ENCODE results near the gene PDE3B. TPM values are rescaled to one million over a fixed set of nuclear protein-coding genes. Genes with fewer than 3 reads are reported as not detected.
"Not testable (repeated sequence)": the region's sequence is repeated elsewhere in the genome, so short reads cannot be mapped to it uniquely, and the experiment has no call there.

Gene PDE3B
- total RNA-seq, 1 experiment from 2014 or later: not detected

DNA sequence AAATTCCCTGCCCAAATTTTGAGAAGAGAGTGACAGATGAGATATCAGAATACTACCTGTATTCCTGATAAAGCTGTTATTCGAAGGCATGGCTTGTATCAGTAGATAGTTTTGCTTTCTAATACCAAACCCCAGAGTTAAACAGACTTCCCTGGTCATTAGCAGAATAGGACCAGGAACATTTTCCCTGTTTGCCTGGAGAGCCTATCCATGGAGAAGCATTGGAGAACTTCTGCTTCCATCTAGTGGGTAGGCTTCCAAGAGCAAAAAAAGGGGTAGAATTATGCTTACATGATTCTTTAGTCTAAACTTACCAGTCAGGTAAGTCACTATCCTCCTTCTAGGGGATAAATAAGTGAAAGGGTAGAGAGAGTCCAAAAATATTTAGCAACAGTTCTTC lies 14.2 kb downstream of the PDE3B start:
- Histone ChIP-seq H3K79me2 (ENCODE audit: low read length) (no peaks in the 10 kb centered on the region), H3K36me3 (ENCODE audit: insufficient read depth, low read length) (no peaks in the 10 kb centered on the region), H3K4me1 (ENCODE audit: low read length) (no peaks in the 10 kb centered on the region), H3K9me3 (ENCODE audit: low read length) (no peaks in the 10 kb centered on the region), H3K27ac (ENCODE audit: low read length) (no peak overlapping the region), H2AFZ (ENCODE audit: low read length) (no peak overlapping the region), H3K9me2 (replicated peaks; ENCODE audit: insufficient read depth, low read length) (no peaks in the 10 kb centered on the region), H3K9ac (ENCODE audit: low read length) (no peak overlapping the region), H3K4me2 (ENCODE audit: low read depth, low read length, poor library complexity, severe bottlenecking) (no peak overlapping the region), H3K4me3 (ENCODE audit: low read length) (no peak overlapping the region), H4K20me1 (ENCODE audit: insufficient read depth, low read depth, low read length) (no peaks in the 10 kb centered on the region), H3K27me3 (ENCODE audit: low read length) (no peaks in the 10 kb centered on the region)
- no peak for DNase-seq

DNA sequence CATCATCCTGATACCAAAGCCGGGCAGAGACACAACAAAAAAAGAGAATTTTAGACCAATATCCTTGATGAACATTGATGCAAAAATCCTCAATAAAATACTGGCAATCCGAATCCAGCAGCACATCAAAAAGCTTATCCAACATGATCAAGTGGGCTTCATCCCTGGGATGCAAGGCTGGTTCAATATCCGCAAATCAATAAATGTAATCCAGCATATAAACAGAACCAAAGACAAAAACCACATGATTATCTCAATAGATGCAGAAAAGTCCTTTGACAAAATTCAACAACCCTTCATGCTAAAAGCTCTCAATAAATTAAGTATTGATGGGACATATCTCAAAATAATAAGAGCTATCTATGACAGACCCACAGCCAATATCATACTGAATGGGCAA lies 21.3 kb downstream of the PDE3B start:
- H4K20me1 ChIP-seq (ENCODE audit: insufficient read depth, low read depth, low read length); H3K4me1 ChIP-seq (ENCODE audit: low read length); H3K9me2 ChIP-seq (replicated peaks; ENCODE audit: insufficient read depth, low read length); H3K27ac ChIP-seq (ENCODE audit: low read length); H3K9ac ChIP-seq (ENCODE audit: low read length); H3K4me2 ChIP-seq (ENCODE audit: low read depth, low read length, poor library complexity, severe bottlenecking); H3K36me3 ChIP-seq (ENCODE audit: insufficient read depth, low read length); H3K27me3 ChIP-seq (ENCODE audit: low read length); H3K9me3 ChIP-seq (ENCODE audit: low read length); H3K4me3 ChIP-seq (ENCODE audit: low read length); H2AFZ ChIP-seq (ENCODE audit: low read length); H3K79me2 ChIP-seq (ENCODE audit: low read length); DNase-seq: not testable (repeated sequence)

DNA sequence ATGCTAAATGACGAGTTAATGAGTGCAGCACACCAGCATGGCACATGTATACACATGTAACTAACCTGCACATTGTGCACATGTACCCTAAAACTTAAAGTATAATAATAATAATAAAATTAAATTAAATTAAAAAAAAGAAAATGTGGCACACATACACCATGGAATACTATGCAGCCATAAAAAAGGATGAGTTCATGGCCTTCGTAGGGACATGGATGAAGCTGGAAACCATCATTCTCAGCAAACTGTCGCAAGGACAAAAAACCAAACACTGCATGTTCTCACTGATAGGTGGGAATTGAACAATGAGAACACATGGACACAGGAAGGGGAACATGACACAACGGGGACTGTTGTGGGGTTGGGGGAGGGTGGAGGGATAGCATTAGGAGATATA lies 23.7 kb downstream of the PDE3B start:
- not testable (repeated sequence) for H2AFZ ChIP-seq (ENCODE audit: low read length); H3K4me2 ChIP-seq (ENCODE audit: low read depth, low read length, poor library complexity, severe bottlenecking); H4K20me1 ChIP-seq (ENCODE audit: insufficient read depth, low read depth, low read length); H3K4me3 ChIP-seq (ENCODE audit: low read length); DNase-seq; H3K9me2 ChIP-seq (replicated peaks; ENCODE audit: insufficient read depth, low read length); H3K79me2 ChIP-seq (ENCODE audit: low read length); H3K27me3 ChIP-seq (ENCODE audit: low read length); H3K9ac ChIP-seq (ENCODE audit: low read length); H3K4me1 ChIP-seq (ENCODE audit: low read length); H3K27ac ChIP-seq (ENCODE audit: low read length); H3K36me3 ChIP-seq (ENCODE audit: insufficient read depth, low read length); H3K9me3 ChIP-seq (ENCODE audit: low read length)

DNA sequence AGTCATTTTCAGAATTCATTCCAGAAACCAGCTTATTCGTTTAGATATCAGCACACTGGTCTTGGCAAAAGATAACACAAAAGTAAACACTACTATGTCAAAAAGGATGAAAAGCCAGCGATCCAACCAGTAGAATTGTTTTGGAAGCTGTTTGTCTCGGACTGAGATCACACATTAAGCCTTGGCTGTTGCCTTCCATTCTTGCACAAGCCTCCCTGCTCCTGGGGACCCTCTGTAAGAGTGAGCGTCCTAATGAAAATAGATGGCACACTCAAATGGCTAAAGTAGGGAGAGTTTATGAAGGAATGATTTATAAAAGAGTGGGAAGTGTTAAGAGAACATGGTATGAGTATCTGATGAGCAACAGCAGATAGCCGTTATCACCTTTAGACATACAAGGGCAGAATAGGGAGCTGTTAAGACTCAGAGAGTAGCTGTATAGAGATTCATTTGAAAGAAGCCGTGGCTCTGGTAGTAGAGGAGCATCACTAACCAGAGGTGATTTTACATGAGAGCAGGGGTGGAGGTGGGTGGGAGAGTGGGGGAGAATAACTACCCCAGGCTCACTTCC lies 25.2 kb downstream of the PDE3B start:
- Histone ChIP-seq H3K4me2 (ENCODE audit: low read depth, low read length, poor library complexity, severe bottlenecking) (no peak overlapping the region), H3K4me1 (ENCODE audit: low read length) (no peaks in the 10 kb centered on the region), H3K9ac (ENCODE audit: low read length) (no peak overlapping the region), H3K9me3 (ENCODE audit: low read length) (no peaks in the 10 kb centered on the region), H3K27me3 (ENCODE audit: low read length) (no peaks in the 10 kb centered on the region), H3K36me3 (ENCODE audit: insufficient read depth, low read length) (no peaks in the 10 kb centered on the region), H3K79me2 (ENCODE audit: low read length) (no peaks in the 10 kb centered on the region), H3K9me2 (replicated peaks; ENCODE audit: insufficient read depth, low read length) (no peaks in the 10 kb centered on the region), H4K20me1 (ENCODE audit: insufficient read depth, low read depth, low read length) (no peaks in the 10 kb centered on the region), H3K4me3 (ENCODE audit: low read length) (no peak overlapping the region), H2AFZ (ENCODE audit: low read length) (no peak overlapping the region), H3K27ac (ENCODE audit: low read length) (no peak overlapping the region)
- DNase-seq: no peak

DNA sequence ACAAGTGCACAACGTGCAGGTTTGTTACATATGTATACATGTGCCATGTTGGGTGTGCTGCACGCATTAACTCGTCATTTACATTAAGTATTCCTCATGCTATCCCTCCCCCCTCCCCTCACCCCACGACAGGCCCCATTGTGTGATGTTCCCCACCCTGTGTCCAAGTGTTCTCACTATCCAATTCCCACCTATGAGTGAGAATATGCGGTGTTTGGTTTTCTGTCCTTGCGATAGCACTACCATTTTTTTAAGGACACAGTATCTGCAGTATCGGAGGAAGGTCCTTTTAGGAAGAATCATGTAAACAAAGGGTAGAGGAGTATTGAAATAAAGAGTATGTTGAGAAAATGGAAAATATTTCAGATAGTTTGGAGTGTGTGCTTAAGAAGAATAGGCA lies 25.9 kb downstream of the PDE3B start:
- Histone ChIP-seq H4K20me1 (ENCODE audit: insufficient read depth, low read depth, low read length) (no peaks in the 10 kb centered on the region), H3K27me3 (ENCODE audit: low read length) (no peaks in the 10 kb centered on the region), H3K36me3 (ENCODE audit: insufficient read depth, low read length) (no peaks in the 10 kb centered on the region), H3K9me3 (ENCODE audit: low read length) (no peaks in the 10 kb centered on the region), H3K4me3 (ENCODE audit: low read length) (no peak overlapping the region), H2AFZ (ENCODE audit: low read length) (no peak overlapping the region), H3K27ac (ENCODE audit: low read length) (no peak overlapping the region), H3K79me2 (ENCODE audit: low read length) (no peaks in the 10 kb centered on the region), H3K4me1 (ENCODE audit: low read length) (no peaks in the 10 kb centered on the region), H3K9ac (ENCODE audit: low read length) (no peak overlapping the region), H3K9me2 (replicated peaks; ENCODE audit: insufficient read depth, low read length) (no peaks in the 10 kb centered on the region), H3K4me2 (ENCODE audit: low read depth, low read length, poor library complexity, severe bottlenecking) (no peak overlapping the region)
- DNase-seq: no peak

DNA sequence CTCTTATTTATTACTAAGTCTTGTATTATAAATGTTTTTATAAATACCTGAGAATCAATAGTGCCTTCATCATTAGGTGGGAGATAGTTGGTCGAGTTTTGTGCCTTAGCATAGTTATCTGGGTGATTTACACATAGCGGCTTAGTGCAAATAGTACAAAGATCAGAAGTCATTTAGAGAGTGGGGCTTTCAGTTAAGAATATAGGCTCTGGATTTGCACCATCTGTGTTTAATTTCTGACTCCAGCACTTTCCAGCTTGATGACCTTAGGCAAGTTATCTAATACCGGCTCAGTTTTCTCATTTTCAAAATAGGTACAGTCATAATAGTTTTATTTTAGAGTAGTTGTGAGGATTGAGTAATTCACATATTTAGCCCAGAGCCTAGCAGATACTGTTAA lies 26.4 kb downstream of the PDE3B start:
- Histone ChIP-seq H3K27ac (ENCODE audit: low read length) (no peak overlapping the region), H3K4me1 (ENCODE audit: low read length) (no peaks in the 10 kb centered on the region), H4K20me1 (ENCODE audit: insufficient read depth, low read depth, low read length) (no peaks in the 10 kb centered on the region), H3K9me2 (replicated peaks; ENCODE audit: insufficient read depth, low read length) (no peaks in the 10 kb centered on the region), H3K9ac (ENCODE audit: low read length) (no peak overlapping the region), H3K79me2 (ENCODE audit: low read length) (no peaks in the 10 kb centered on the region), H3K4me2 (ENCODE audit: low read depth, low read length, poor library complexity, severe bottlenecking) (no peak overlapping the region), H3K4me3 (ENCODE audit: low read length) (no peak overlapping the region), H3K9me3 (ENCODE audit: low read length) (no peaks in the 10 kb centered on the region), H2AFZ (ENCODE audit: low read length) (no peak overlapping the region), H3K36me3 (ENCODE audit: insufficient read depth, low read length) (no peaks in the 10 kb centered on the region), H3K27me3 (ENCODE audit: low read length) (no peaks in the 10 kb centered on the region)
- DNase-seq: no peak

DNA sequence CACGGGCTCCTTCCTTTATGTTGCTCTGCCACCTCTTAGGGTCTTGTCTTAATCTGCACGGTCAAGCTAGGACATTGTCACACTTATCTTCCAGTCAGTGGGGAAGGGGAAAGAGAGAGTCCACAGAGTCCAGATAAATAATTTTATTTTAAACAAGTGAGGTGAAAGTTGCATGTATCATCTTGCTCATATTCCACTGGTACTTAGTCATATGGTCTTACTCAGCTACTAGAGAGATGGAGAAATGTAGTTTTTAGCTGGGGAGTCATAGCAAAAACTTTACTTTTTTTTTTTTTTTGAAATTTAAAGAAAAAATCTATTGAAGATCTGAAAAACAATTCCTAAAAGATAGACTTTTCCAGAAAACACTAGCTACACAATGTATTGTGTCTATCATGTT lies 29.0 kb downstream of the PDE3B start:
- Histone ChIP-seq H3K9me2 (replicated peaks; ENCODE audit: insufficient read depth, low read length) (no peaks in the 10 kb centered on the region), H3K36me3 (ENCODE audit: insufficient read depth, low read length) (no peaks in the 10 kb centered on the region), H3K9me3 (ENCODE audit: low read length) (no peaks in the 10 kb centered on the region), H4K20me1 (ENCODE audit: insufficient read depth, low read depth, low read length) (no peaks in the 10 kb centered on the region), H3K9ac (ENCODE audit: low read length) (no peak overlapping the region), H3K4me1 (ENCODE audit: low read length) (no peaks in the 10 kb centered on the region), H3K27ac (ENCODE audit: low read length) (no peak overlapping the region), H3K4me2 (ENCODE audit: low read depth, low read length, poor library complexity, severe bottlenecking) (no peak overlapping the region), H3K27me3 (ENCODE audit: low read length) (no peaks in the 10 kb centered on the region), H2AFZ (ENCODE audit: low read length) (no peak overlapping the region), H3K79me2 (ENCODE audit: low read length) (no peaks in the 10 kb centered on the region), H3K4me3 (ENCODE audit: low read length) (no peak overlapping the region)
- no peak for DNase-seq

DNA sequence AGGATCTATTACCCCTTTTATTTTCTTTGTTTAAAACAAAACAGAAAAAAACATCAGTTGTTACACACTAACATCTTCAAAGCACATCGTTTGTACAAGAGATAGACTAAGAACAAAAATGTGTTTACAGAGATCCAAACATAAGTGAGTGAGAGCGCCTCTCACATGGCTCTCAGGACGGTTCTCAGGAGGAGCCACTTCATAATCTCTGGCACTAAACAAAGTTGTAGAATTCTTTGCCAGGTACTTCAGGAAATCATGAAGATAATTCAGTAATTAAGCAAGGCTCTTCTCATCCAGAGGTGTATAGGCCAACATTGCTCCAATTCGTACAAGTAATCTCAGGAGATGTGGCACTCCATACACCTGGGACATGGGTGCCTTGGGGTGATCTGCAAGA lies 29.8 kb downstream of the PDE3B start:
- no peaks in the 10 kb centered on the region for H3K9me2 ChIP-seq (replicated peaks; ENCODE audit: insufficient read depth, low read length)
- H3K79me2 ChIP-seq (ENCODE audit: low read length): no peaks in the 10 kb centered on the region
- DNase-seq: no peak
- H2AFZ ChIP-seq (ENCODE audit: low read length): no peak overlapping the region
- no peaks in the 10 kb centered on the region for H3K27me3 ChIP-seq (ENCODE audit: low read length)
- H3K4me1 ChIP-seq (ENCODE audit: low read length): no peaks in the 10 kb centered on the region
- no peak overlapping the region for H3K9ac ChIP-seq (ENCODE audit: low read length)
- no peak overlapping the region for H3K4me2 ChIP-seq (ENCODE audit: low read depth, low read length, poor library complexity, severe bottlenecking)
- H4K20me1 ChIP-seq (ENCODE audit: insufficient read depth, low read depth, low read length): no peaks in the 10 kb centered on the region
- no peak overlapping the region for H3K4me3 ChIP-seq (ENCODE audit: low read length)
- no peaks in the 10 kb centered on the region for H3K9me3 ChIP-seq (ENCODE audit: low read length)
- no peak overlapping the region for H3K27ac ChIP-seq (ENCODE audit: low read length)
- H3K36me3 ChIP-seq (ENCODE audit: insufficient read depth, low read length): no peaks in the 10 kb centered on the region

DNA sequence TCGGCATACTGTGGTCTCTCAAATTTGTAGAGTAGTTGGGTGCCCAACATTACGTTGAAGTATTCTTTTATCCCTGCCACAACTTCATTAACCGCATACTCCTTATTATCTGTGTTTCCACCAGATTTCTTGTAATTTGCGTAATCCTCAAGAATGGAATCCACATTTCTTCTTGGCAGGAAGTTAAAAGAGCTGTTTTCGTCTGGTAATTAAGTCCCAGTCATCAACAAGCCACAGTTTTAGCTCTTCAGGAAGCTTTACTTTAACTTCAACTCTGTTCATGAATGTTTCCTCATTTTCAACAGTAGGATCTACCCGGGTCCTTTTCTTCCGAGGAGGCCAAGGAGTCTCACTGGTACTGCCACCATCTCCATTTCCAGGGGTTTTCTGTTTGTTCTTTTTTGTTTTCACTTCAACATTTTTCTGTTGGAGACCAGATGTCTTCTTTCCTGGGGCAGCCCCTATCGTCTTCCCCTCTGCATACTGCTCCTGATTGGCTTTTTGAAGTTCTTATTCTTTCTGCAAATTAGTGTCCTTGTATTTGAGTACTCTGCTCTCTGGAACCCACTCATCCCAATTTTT lies 30.3 kb downstream of the PDE3B start:
- Histone ChIP-seq H3K27ac (ENCODE audit: low read length) (no peak overlapping the region), H3K4me1 (ENCODE audit: low read length) (no peaks in the 10 kb centered on the region), H3K4me3 (ENCODE audit: low read length) (no peak overlapping the region), H2AFZ (ENCODE audit: low read length) (no peak overlapping the region), H3K4me2 (ENCODE audit: low read depth, low read length, poor library complexity, severe bottlenecking) (no peak overlapping the region), H3K9ac (ENCODE audit: low read length) (no peak overlapping the region), H3K79me2 (ENCODE audit: low read length) (no peaks in the 10 kb centered on the region), H3K9me3 (ENCODE audit: low read length) (no peaks in the 10 kb centered on the region), H3K27me3 (ENCODE audit: low read length) (no peaks in the 10 kb centered on the region), H4K20me1 (ENCODE audit: insufficient read depth, low read depth, low read length) (no peaks in the 10 kb centered on the region), H3K36me3 (ENCODE audit: insufficient read depth, low read length) (no peaks in the 10 kb centered on the region), H3K9me2 (replicated peaks; ENCODE audit: insufficient read depth, low read length) (no peaks in the 10 kb centered on the region)
- DNase-seq: no peak

Measured in Karpas-422 (cell line).